ENCODE data around the gene UBXN6.

Gene UBXN6

GRCh38 chr19:4494691-4495064, 37.1 kb upstream of the UBXN6 start:
- TF ChIP-seq POLR2AphosphoS5 (IDR thresholded peaks at IDR 0.05; ENCODE audit: low read depth, low read length), result no peak
- TF ChIP-seq, protein P1, sequence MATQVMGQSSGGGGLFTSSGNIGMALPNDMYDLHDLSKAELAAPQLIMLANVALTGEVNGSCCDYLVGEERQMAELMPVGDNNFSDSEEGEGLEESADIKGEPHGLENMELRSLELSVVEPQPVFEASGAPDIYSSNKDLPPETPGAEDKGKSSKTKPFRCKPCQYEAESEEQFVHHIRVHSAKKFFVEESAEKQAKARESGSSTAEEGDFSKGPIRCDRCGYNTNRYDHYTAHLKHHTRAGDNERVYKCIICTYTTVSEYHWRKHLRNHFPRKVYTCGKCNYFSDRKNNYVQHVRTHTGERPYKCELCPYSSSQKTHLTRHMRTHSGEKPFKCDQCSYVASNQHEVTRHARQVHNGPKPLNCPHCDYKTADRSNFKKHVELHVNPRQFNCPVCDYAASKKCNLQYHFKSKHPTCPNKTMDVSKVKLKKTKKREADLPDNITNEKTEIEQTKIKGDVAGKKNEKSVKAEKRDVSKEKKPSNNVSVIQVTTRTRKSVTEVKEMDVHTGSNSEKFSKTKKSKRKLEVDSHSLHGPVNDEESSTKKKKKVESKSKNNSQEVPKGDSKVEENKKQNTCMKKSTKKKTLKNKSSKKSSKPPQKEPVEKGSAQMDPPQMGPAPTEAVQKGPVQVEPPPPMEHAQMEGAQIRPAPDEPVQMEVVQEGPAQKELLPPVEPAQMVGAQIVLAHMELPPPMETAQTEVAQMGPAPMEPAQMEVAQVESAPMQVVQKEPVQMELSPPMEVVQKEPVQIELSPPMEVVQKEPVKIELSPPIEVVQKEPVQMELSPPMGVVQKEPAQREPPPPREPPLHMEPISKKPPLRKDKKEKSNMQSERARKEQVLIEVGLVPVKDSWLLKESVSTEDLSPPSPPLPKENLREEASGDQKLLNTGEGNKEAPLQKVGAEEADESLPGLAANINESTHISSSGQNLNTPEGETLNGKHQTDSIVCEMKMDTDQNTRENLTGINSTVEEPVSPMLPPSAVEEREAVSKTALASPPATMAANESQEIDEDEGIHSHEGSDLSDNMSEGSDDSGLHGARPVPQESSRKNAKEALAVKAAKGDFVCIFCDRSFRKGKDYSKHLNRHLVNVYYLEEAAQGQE (IDR thresholded peaks at IDR 0.05; ENCODE audit: insufficient read depth in 1 of 2, low read depth in 2 of 2, low read length in 2 of 2), result no peak
- TF ChIP-seq TAF1 (IDR thresholded peaks at IDR 0.05; ENCODE audit: borderline replicate concordance, insufficient read depth, low read length), result no peak
- TF ChIP-seq FOXP2 (optimal IDR thresholded peaks at IDR 0.05; ENCODE audit: borderline replicate concordance, extremely low read depth, extremely low read length, insufficient read depth), result no peak
- no peak for TF ChIP-seq SIN3A (IDR thresholded peaks at IDR 0.05; ENCODE audit: borderline replicate concordance, insufficient read depth, low read length)

- TF ChIP-seq POLR2AphosphoS5 (IDR thresholded peaks at IDR 0.05; ENCODE audit: low read depth, low read length) (no peak), SIN3A (IDR thresholded peaks at IDR 0.05; ENCODE audit: borderline replicate concordance, insufficient read depth, low read length) (no peak), TAF1 (IDR thresholded peaks at IDR 0.05; ENCODE audit: borderline replicate concordance, insufficient read depth, low read length) (no peak), FOXP2 (optimal IDR thresholded peaks at IDR 0.05; ENCODE audit: borderline replicate concordance, extremely low read depth, extremely low read length, insufficient read depth) (no peak)
- TF ChIP-seq, protein P1 (IDR thresholded peaks at IDR 0.05; ENCODE audit: insufficient read depth in 1 of 2, low read depth in 2 of 2, low read length in 2 of 2), result no peak
Observed at GRCh38 chr19:4493929-4494690, 36.5 kb upstream of the UBXN6 start.

- TF ChIP-seq, protein P1 (IDR thresholded peaks at IDR 0.05; ENCODE audit: insufficient read depth in 1 of 2, low read depth in 2 of 2, low read length in 2 of 2), result no peak
- TF ChIP-seq FOXP2 (optimal IDR thresholded peaks at IDR 0.05; ENCODE audit: borderline replicate concordance, extremely low read depth, extremely low read length, insufficient read depth), result no peak
- TF ChIP-seq SIN3A (IDR thresholded peaks at IDR 0.05; ENCODE audit: borderline replicate concordance, insufficient read depth, low read length), result no peak
- TF ChIP-seq TAF1 (IDR thresholded peaks at IDR 0.05; ENCODE audit: borderline replicate concordance, insufficient read depth, low read length), result no peak
- no peak for TF ChIP-seq POLR2AphosphoS5 (IDR thresholded peaks at IDR 0.05; ENCODE audit: low read depth, low read length)
Observed at GRCh38 chr19:4493104-4493928, 35.7 kb upstream of the UBXN6 start.

- TF ChIP-seq POLR2AphosphoS5 (IDR thresholded peaks at IDR 0.05; ENCODE audit: low read depth, low read length), result no peak
- no peak for TF ChIP-seq TAF1 (IDR thresholded peaks at IDR 0.05; ENCODE audit: borderline replicate concordance, insufficient read depth, low read length)
- TF ChIP-seq FOXP2 (optimal IDR thresholded peaks at IDR 0.05; ENCODE audit: borderline replicate concordance, extremely low read depth, extremely low read length, insufficient read depth), result no peak
- TF ChIP-seq SIN3A (IDR thresholded peaks at IDR 0.05; ENCODE audit: borderline replicate concordance, insufficient read depth, low read length), result no peak
- TF ChIP-seq, protein P1 (IDR thresholded peaks at IDR 0.05; ENCODE audit: insufficient read depth in 1 of 2, low read depth in 2 of 2, low read length in 2 of 2), result no peak
Observed at GRCh38 chr19:4492337-4493103, 34.9 kb upstream of the UBXN6 start.
